Fibroblast of skin of right biceps (primary cell): ENCODE data around the gene ADCY1.

Experiments used
- DNase-seq: peaks from one replicate; pipeline ENCODE4 v3.0.0-alpha.2; 2013

The ADCY1 gene

DNA sequence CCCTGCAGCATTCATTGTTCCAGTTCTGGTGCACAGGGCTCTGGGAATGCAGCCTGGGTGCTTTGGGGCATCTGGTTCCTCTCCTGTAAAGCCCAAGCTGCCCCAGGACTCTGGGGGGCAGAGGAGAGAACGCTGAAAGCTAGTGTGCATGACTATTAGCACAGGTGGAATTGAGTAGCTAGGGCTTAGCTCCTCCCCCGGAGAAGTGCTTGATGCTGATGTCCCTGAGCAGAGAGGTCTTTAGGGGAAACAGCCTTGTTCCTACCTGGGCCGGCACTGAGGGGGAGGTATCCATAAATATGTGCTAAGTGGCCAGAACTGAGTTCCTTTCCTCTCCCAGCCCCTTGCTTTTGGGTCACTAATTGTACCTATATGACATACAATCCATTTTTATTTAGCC is 3.9 kb downstream of the ADCY1 start:
- DNase-seq = no peak

- DNase-seq = no peak
These were observed 4.3 kb downstream of the ADCY1 start for GRCh38 chr7:45578467-45578866.

- DNase-seq = no peak
These were observed 5.2 kb downstream of the ADCY1 start for GRCh38 chr7:45579391-45579801.

- DNase-seq = no peak
These were observed 6.1 kb downstream of the ADCY1 start for GRCh38 chr7:45580053-45580872.

DNA sequence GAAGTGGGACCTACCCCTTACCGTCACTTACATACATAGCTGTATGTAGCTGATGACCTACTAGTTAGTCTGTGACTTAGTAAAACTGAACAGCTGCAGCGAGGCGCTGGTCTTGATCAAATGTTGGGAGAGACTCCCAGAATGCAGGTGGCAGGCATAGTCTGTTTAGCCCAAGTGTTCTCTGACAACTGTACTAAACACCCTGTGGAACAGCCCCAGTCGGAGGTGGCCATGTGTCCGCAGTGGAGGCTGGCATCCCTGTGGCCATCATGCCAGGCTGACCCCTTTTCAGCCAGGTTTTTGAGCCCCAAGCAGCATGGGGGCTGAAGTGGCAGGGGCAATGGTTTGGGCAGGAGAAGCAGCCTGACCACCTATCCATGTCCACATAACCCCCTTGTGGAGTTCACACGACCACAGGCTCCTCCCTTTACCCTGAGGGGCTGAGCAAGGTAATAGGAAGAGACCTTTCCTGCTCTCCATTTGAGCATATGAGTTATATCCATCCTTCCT is 7.2 kb downstream of the ADCY1 start:
- DNase-seq = no peak

- DNase-seq = no peak
These were observed 8.1 kb downstream of the ADCY1 start for GRCh38 chr7:45582136-45582749.

- no peak for DNase-seq
These were observed 8.7 kb downstream of the ADCY1 start for GRCh38 chr7:45582868-45583277.

- DNase-seq = no peak
These were observed 9.1 kb downstream of the ADCY1 start for GRCh38 chr7:45583296-45583695.

GRCh38 chr7:45584261-45585210 is 10.4 kb downstream of the ADCY1 start:
- DNase-seq = no peak

- no peak for DNase-seq
These were observed 11.5 kb downstream of the ADCY1 start for GRCh38 chr7:45585628-45586027.

DNA sequence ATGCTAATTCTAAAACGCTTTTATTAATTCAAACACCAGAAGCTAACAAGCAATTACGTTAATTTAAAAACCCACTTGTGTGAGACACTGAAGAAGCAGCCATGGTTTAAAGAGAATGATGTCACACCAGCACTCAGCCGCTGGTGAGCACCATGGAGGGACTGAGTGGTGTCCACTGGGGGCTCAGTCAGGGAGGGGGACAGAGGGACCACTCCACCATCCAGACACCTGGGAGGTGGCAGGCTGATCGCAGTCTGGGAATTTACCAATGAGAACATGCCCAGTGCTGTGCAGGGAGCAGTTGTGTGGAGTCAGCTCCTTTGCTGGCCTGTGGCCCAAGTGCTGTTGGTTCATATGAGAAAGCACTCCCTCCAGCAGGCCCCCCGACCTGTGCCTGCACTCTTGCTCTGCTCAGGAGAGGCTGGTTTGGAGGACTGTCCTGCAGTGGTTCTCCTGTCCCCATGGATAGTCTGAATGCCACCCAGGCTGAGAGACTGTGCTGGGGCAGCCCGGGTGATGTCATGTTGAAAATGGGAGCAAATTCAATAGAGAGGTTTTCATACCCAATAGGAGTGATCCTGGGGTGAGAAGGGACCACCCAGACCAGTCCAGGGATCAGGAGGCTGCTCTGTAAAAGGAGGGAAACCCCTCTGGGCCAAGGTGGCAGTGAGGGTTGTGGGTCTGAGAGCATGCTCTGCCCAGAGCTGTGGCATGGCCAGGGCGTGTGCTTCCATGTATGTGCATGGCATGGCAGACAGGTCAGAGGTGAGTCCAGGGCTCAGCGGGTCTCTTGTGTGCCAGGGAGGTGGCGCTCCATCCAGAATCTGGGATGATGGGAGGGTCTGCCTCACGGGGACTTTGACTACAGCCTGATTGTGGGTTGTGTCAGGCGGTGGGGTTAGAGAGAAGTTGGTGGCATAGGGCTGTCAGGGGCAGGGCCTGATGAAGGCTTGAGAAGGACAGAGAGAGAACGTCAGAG is 12.7 kb downstream of the ADCY1 start:
- no peak for DNase-seq

DNA sequence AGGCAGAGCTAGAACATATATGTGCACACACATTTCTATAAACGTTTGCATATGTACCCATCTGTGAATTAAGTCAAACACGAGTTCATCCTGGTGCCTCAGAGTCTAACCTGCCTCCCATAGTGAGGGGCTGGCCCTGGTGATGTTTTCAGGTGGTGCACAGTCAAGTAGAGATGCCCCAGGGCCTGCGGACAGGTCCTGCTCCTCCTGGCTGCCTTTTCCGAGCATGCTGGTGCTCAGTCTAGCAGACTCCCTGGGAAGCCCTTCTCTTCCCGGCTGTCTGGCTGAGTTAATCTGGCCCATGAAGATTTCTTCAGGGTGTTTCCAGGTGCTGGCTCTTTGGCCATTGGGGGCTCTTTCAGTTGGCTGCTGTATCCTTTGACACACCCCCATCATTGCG is 14.3 kb downstream of the ADCY1 start:
- DNase-seq = no peak

DNA sequence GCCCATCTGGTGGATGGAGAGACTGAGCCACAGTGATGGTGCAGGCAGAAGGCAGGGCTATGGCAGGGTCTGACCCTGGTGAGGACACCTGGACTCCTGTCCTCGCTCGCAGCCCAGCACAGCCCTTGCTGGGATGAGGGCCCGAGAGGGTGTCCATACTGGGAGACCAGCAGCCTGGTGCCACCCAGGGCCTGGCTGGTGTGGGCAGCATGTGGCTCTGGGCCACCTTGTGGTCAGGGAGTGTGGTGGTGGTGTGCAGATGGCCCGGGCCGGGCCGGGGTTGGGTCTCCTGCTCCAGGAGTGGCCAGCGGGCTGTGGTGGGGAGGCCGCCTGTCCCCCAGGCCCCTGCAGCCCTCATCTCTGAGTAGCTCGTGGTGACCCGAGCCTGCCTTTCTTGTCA is 14.9 kb downstream of the ADCY1 start:
- no peak for DNase-seq

- no peak for DNase-seq
These were observed 15.9 kb downstream of the ADCY1 start for GRCh38 chr7:45589915-45590678.

GRCh38 chr7:45590679-45591057 is 16.5 kb downstream of the ADCY1 start:
- no peak for DNase-seq

- DNase-seq = no peak
These were observed 17.1 kb downstream of the ADCY1 start for GRCh38 chr7:45591101-45591906.

- DNase-seq = no peak
These were observed 18.2 kb downstream of the ADCY1 start for GRCh38 chr7:45592230-45592991.

- no peak for DNase-seq
These were observed 19.0 kb downstream of the ADCY1 start for GRCh38 chr7:45593121-45593541.

GRCh38 chr7:45593877-45594276 is 19.7 kb downstream of the ADCY1 start:
- DNase-seq = no peak
